Liver (tissue), 9 donors: ENCODE results near the gene CLEC4E. TPM values are rescaled to one million over a fixed set of nuclear protein-coding genes. Genes with fewer than 3 reads are reported as not detected.

Source experiments
- DNase-seq: peaks from one replicate; pipeline ENCODE4 v3.0.0-alpha.2; 2017; ENCODE audit warnings: low spot score
- H3K27ac ChIP-seq, 2 donors: one replicate each; pipeline ENCODE4 v1.7.0; 2013; ENCODE audit warnings: inconsistent platforms in 2 of 2, low read length in 2 of 2, control low read depth in 1 of 2, low read depth in 1 of 2, mild to moderate bottlenecking in 1 of 2
- H3K27me3 ChIP-seq, 4 donors: one replicate each; pipeline versions ENCODE4 v1.6.1 to v1.7.0; 2013; ENCODE audit warnings: low read length in 3 of 4, inconsistent platforms in 1 of 4, mild to moderate bottlenecking in 1 of 4, moderate library complexity in 1 of 4; ENCODE audit not compliant: control insufficient read depth in 4 of 4, insufficient read depth in 4 of 4
- H3K36me3 ChIP-seq, 4 donors: one replicate each; pipeline versions ENCODE4 v1.6.1 to v1.7.0; 2013; ENCODE audit warnings: low read length in 3 of 4, mild to moderate bottlenecking in 3 of 4, low read depth in 1 of 4, moderate library complexity in 1 of 4; ENCODE audit not compliant: control insufficient read depth in 4 of 4, insufficient read depth in 3 of 4
- H3K4me1 ChIP-seq, 4 donors: one replicate each; pipeline versions ENCODE4 v1.6.1 to v1.7.0; 2013; ENCODE audit warnings: low read length in 3 of 4, mild to moderate bottlenecking in 3 of 4, moderate library complexity in 1 of 4; ENCODE audit not compliant: control insufficient read depth in 4 of 4, insufficient read depth in 4 of 4
- H3K4me3 ChIP-seq, 3 donors: one replicate each; pipeline versions ENCODE4 v1.6.1 to v1.7.0; 2013; ENCODE audit warnings: low read length in 3 of 3, control low read depth in 1 of 3, low read depth in 1 of 3, mild to moderate bottlenecking in 1 of 3
- H3K9ac ChIP-seq, 2 donors: one replicate each; pipeline ENCODE4 v1.7.0; 2013; ENCODE audit warnings: low read length in 2 of 2, mild to moderate bottlenecking in 2 of 2, moderate library complexity in 2 of 2, control low read depth in 1 of 2, low read depth in 1 of 2
- H3K9me3 ChIP-seq, 4 donors: one replicate each; pipeline versions ENCODE4 v1.6.1 to v1.7.0; 2013; ENCODE audit warnings: low read length in 3 of 4; ENCODE audit not compliant: control insufficient read depth in 4 of 4
- ATF3 ChIP-seq: IDR thresholded peaks from 2 replicates; pipeline ENCODE4 v1.6.1; 2016; ENCODE audit warnings: antibody characterized with exemption
- CTCF ChIP-seq: fragments of 150-350 bp; IDR thresholded peaks from 2 replicates; pipeline ENCODE4 v1.5.1; 2017; ENCODE audit warnings: improper control_type of control experiment, low read depth, low read length; ENCODE audit not compliant: missing input control
- EGR1 ChIP-seq, 2 donors: IDR thresholded peaks; 2 replicates each; pipeline ENCODE4 v1.6.1; 2016 to 2018; ENCODE audit warnings: antibody characterized with exemption in 2 of 2, low read depth in 2 of 2
- FOXA1 ChIP-seq: IDR thresholded peaks from 2 replicates; pipeline ENCODE4 v1.6.1; 2016; ENCODE audit warnings: antibody characterized with exemption
- FOXA2 ChIP-seq: IDR thresholded peaks from 2 replicates; pipeline ENCODE4 v1.6.1; 2016; ENCODE audit warnings: antibody characterized with exemption
- GABPA ChIP-seq, 2 donors: IDR thresholded peaks in 1 of 2; conservative IDR thresholded peaks in 1 of 2; 2 replicates each; pipeline ENCODE4 v1.6.1; 2016; ENCODE audit warnings: antibody characterized with exemption in 2 of 2, mild to moderate bottlenecking in 1 of 2, moderate library complexity in 1 of 2
- HNF4A ChIP-seq, 2 donors: conservative IDR thresholded peaks; 2 replicates each; pipeline ENCODE4 v1.6.1; 2016; ENCODE audit warnings: antibody characterized with exemption in 2 of 2, mild to moderate bottlenecking in 2 of 2
- HNF4G ChIP-seq: IDR thresholded peaks from 2 replicates; pipeline ENCODE4 v1.6.1; 2016; ENCODE audit warnings: antibody characterized with exemption
- JUND ChIP-seq, 2 donors: IDR thresholded peaks; 2 replicates each; pipeline ENCODE4 v1.6.1; 2016; ENCODE audit warnings: antibody characterized with exemption in 2 of 2
- MAX ChIP-seq: IDR thresholded peaks from 2 replicates; pipeline ENCODE4 v1.6.1; 2016; ENCODE audit warnings: antibody characterized with exemption
- NR2F2 ChIP-seq: IDR thresholded peaks from 2 replicates; pipeline ENCODE4 v1.6.1; 2016; ENCODE audit warnings: antibody characterized with exemption
- RAD21 ChIP-seq, 2 donors: IDR thresholded peaks; 2 replicates each; pipeline ENCODE4 v1.6.1; 2016; ENCODE audit warnings: antibody characterized with exemption in 2 of 2, mild to moderate bottlenecking in 2 of 2
- RXRA ChIP-seq, 2 donors: IDR thresholded peaks; 2 replicates each; pipeline ENCODE4 v1.6.1; 2017 to 2018; ENCODE audit warnings: antibody characterized with exemption in 2 of 2, mild to moderate bottlenecking in 1 of 2
- SP1 ChIP-seq: IDR thresholded peaks from 2 replicates; pipeline ENCODE4 v1.6.1; 2018; ENCODE audit warnings: antibody characterized with exemption, mild to moderate bottlenecking
- TAF1 ChIP-seq: conservative IDR thresholded peaks from 2 replicates; pipeline ENCODE4 v1.6.1; 2016; ENCODE audit warnings: antibody characterized with exemption, mild to moderate bottlenecking
- YY1 ChIP-seq: IDR thresholded peaks from 2 replicates; pipeline ENCODE4 v1.6.1; 2016; ENCODE audit warnings: antibody characterized with exemption, mild to moderate bottlenecking
- WGBS: extraction: QIAGEN DNeasy Blood & Tissue Kit; methylation state at CpG from one replicate; pipeline ENCODE4 v1.1.7; 2013; 5-methylcytosine and 5-hydroxymethylcytosine counted together
- polyA plus RNA-seq, 2 donors: library from polyadenylated mRNA; stranded (reverse) in 1 of 2; unstranded in 1 of 2; fragments of 200-250 nt in 1 of 2; fragments of >200 nt in 1 of 2; fragmentation: Nextera tagmentation in 1 of 2; extraction: Ambion mirVana in 1 of 2; gene quantifications; one replicate each; pipeline versions ENCODE4 v1.2.1 to v1.2.3, GENCODE V29; 2013 to 2015
- total RNA-seq, 2 donors: library from RNA; depleted of rRNA; stranded (reverse); fragments of >200 nt; gene quantifications; one replicate each; pipeline ENCODE4 v1.2.3, GENCODE V29; 2014
- TF ChIP-seq, protein P1 (sequence below): IDR thresholded peaks from 2 replicates; pipeline ENCODE4 v1.6.1; 2016; ENCODE audit warnings: antibody characterized with exemption, mild to moderate bottlenecking
- TF ChIP-seq, protein P2 (sequence below): IDR thresholded peaks from 2 replicates; pipeline ENCODE4 v1.6.1; 2016; ENCODE audit warnings: antibody characterized with exemption
- donor health status: healthy.
- donor health status: healthy.
- donor health status: healthy.
- donor health status: healthy.
- donor health status: healthy.

Gene CLEC4E
- total and polyA plus RNA-seq, 4 donors, result 0.05 to 2.9 (median 1.7) TPM

DNA sequence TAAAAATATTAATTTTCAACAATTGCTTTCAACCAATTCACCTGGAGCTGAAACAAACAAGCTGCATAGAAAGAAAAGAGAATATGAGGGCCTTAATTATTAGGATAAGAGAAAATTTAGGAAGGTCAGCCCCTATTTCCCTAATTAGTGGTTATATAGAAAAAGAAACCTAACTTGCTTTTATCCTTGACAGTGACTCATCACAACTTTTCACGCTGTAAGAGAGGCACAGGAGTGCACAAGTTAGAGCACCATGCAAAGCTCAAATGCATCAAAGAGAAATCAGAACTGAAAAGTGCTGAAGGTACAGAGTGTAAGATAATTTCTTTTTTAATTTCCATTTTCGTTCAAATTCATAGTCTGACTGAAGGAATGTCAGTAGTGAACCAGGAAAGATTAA, 22.7 kb downstream of the CLEC4E start:
- Histone ChIP-seq H3K36me3 (no peaks in the 10 kb centered on the region), H3K9ac (no peak overlapping the region), H3K9me3 (no peaks in the 10 kb centered on the region), H3K4me1 (no peaks in the 10 kb centered on the region), H3K4me3 (no peak overlapping the region), H3K27me3 (peaks cover 0 to 10% (median 0%) of the 10 kb centered on the region in 4 donors), H3K27ac (no peak overlapping the region)
- WGBS, result 72% methylated on average over 2 of the region's 2 CpGs
- DNase-seq, result no peak
- TF ChIP-seq RAD21 (IDR thresholded peaks at IDR 0.05), result no peak
- no peak for TF ChIP-seq ATF3
- no peak for TF ChIP-seq CTCF
- no peak for TF ChIP-seq RXRA (IDR thresholded peaks at IDR 0.05)
- no peak for TF ChIP-seq MAX
- no peak for TF ChIP-seq FOXA2
- no peak for TF ChIP-seq YY1
- no peak for TF ChIP-seq FOXA1
- TF ChIP-seq TAF1, result no peak
- TF ChIP-seq, protein P1, sequence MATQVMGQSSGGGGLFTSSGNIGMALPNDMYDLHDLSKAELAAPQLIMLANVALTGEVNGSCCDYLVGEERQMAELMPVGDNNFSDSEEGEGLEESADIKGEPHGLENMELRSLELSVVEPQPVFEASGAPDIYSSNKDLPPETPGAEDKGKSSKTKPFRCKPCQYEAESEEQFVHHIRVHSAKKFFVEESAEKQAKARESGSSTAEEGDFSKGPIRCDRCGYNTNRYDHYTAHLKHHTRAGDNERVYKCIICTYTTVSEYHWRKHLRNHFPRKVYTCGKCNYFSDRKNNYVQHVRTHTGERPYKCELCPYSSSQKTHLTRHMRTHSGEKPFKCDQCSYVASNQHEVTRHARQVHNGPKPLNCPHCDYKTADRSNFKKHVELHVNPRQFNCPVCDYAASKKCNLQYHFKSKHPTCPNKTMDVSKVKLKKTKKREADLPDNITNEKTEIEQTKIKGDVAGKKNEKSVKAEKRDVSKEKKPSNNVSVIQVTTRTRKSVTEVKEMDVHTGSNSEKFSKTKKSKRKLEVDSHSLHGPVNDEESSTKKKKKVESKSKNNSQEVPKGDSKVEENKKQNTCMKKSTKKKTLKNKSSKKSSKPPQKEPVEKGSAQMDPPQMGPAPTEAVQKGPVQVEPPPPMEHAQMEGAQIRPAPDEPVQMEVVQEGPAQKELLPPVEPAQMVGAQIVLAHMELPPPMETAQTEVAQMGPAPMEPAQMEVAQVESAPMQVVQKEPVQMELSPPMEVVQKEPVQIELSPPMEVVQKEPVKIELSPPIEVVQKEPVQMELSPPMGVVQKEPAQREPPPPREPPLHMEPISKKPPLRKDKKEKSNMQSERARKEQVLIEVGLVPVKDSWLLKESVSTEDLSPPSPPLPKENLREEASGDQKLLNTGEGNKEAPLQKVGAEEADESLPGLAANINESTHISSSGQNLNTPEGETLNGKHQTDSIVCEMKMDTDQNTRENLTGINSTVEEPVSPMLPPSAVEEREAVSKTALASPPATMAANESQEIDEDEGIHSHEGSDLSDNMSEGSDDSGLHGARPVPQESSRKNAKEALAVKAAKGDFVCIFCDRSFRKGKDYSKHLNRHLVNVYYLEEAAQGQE, result no peak
- TF ChIP-seq HNF4A (conservative IDR thresholded peaks at IDR 0.05), result no peak
- TF ChIP-seq EGR1 (IDR thresholded peaks at IDR 0.05; ENCODE audit: low read depth in 2 of 2), result no peak
- no peak for TF ChIP-seq GABPA (IDR thresholded peaks at IDR 0.05 in 1 of 2, conservative IDR thresholded peaks at IDR 0.05 in 1 of 2)
- no peak for TF ChIP-seq HNF4G
- no peak for TF ChIP-seq SP1
- TF ChIP-seq, protein P2, sequence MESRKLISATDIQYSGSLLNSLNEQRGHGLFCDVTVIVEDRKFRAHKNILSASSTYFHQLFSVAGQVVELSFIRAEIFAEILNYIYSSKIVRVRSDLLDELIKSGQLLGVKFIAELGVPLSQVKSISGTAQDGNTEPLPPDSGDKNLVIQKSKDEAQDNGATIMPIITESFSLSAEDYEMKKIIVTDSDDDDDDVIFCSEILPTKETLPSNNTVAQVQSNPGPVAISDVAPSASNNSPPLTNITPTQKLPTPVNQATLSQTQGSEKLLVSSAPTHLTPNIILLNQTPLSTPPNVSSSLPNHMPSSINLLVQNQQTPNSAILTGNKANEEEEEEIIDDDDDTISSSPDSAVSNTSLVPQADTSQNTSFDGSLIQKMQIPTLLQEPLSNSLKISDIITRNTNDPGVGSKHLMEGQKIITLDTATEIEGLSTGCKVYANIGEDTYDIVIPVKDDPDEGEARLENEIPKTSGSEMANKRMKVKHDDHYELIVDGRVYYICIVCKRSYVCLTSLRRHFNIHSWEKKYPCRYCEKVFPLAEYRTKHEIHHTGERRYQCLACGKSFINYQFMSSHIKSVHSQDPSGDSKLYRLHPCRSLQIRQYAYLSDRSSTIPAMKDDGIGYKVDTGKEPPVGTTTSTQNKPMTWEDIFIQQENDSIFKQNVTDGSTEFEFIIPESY, result no peak

DNA sequence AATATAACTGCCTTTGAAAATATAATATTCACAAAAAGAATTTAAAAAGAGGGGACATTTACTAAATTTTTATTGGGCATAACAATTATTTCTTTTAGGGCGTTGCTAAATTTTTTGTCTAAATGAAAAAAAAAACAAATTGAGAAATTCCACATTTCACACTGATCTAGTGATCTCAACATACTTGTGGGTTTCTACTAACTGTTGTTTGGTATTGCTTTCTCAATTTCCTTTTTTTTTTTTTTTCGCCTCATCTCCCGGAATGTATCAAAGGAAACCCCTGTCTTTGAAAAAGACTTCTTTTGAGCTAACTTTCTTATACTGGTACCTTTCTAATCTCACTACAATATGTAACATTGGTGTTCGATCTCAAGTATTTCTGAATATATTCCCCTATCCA, 27.4 kb downstream of the CLEC4E start, which contains the start of gene CLEC4D:
Gene CLEC4D (plus strand): TSS at position 248 of the 400 bp plus-strand sequence. CDS start 230 bp downstream, outside the sequence.
- 80% methylated on average over 4 of the region's 4 CpGs for WGBS
- no peak for TF ChIP-seq ATF3
- TF ChIP-seq, protein P1, result no peak
- TF ChIP-seq TAF1, result no peak
- TF ChIP-seq SP1, result no peak
- TF ChIP-seq EGR1 (IDR thresholded peaks at IDR 0.05; ENCODE audit: low read depth in 2 of 2), result no peak
- no peak for TF ChIP-seq RAD21 (IDR thresholded peaks at IDR 0.05)
- TF ChIP-seq HNF4G, result no peak
- TF ChIP-seq YY1, result no peak
- TF ChIP-seq, protein P2, result no peak
- no peak for TF ChIP-seq RXRA (IDR thresholded peaks at IDR 0.05)
- TF ChIP-seq NR2F2, result no peak
- TF ChIP-seq JUND (IDR thresholded peaks at IDR 0.05), result no peak
- no peak for TF ChIP-seq GABPA (IDR thresholded peaks at IDR 0.05 in 1 of 2, conservative IDR thresholded peaks at IDR 0.05 in 1 of 2)
- TF ChIP-seq FOXA1, result no peak
- Histone ChIP-seq H3K27me3 (peaks cover 0 to 10% (median 0%) of the 10 kb centered on the region in 4 donors), H3K4me3 (no peak within 1 kb of the TSS), H3K36me3 (no peaks in the 10 kb centered on the region), H3K9me3 (no peaks in the 10 kb centered on the region), H3K9ac (no peak within 1 kb of the TSS), H3K27ac (no peak within 1 kb of the TSS), H3K4me1 (no peaks in the 10 kb centered on the region)
- DNase-seq, result no peak
